ENCODE data around the gene POU6F2.

The POU6F2 gene

GRCh38 chr7:39195967-39196366 lies 218.3 kb downstream of the POU6F2 start:
- TF ChIP-seq, protein P1, sequence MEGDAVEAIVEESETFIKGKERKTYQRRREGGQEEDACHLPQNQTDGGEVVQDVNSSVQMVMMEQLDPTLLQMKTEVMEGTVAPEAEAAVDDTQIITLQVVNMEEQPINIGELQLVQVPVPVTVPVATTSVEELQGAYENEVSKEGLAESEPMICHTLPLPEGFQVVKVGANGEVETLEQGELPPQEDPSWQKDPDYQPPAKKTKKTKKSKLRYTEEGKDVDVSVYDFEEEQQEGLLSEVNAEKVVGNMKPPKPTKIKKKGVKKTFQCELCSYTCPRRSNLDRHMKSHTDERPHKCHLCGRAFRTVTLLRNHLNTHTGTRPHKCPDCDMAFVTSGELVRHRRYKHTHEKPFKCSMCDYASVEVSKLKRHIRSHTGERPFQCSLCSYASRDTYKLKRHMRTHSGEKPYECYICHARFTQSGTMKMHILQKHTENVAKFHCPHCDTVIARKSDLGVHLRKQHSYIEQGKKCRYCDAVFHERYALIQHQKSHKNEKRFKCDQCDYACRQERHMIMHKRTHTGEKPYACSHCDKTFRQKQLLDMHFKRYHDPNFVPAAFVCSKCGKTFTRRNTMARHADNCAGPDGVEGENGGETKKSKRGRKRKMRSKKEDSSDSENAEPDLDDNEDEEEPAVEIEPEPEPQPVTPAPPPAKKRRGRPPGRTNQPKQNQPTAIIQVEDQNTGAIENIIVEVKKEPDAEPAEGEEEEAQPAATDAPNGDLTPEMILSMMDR (IDR thresholded peaks at IDR 0.05; ENCODE audit: low read depth, low read length) = no peak
- H3K4me3 ChIP-seq (ENCODE audit: low read depth, low read length) = no peak overlapping the region

DNA sequence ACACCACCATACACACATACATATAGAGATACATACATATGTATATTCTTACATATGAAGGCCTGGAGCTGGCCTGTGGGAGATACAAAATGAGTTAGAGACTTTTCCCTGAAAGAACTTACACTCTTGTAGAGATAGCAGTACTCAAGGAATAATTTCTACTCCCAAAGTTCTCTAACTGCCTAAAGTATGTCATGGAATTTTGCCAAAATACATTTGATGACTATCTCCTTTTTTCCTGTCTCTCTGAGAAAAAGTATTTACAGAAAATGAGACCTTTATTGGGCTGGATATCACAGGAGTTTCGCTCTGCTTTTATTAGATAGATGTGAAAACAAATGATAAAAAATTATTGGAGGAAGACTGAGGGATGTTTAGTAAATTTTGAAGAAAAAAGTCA lies 220.1 kb downstream of the POU6F2 start:
- TF ChIP-seq, protein P1 (IDR thresholded peaks at IDR 0.05; ENCODE audit: low read depth, low read length) = no peak

DNA sequence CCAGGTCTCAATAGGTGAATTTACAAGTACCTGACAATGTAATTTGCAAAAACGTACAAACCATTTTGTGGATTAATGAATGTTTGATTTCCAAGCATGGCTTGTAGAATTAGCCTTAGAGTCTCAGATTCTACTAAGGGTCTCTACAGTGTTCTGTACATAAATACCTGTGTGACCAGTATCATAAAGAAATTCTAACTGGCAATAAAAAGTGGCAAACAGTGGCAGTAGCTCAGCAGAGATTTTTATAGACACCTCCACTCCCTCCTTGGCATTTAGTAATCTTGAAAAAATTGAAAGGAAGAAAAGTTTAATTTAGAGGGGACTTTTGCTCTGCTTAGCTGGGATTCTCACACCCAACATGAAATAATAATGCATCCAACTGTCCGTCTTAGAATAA lies 220.8 kb downstream of the POU6F2 start:
- TF ChIP-seq, protein P1 (IDR thresholded peaks at IDR 0.05; ENCODE audit: low read depth, low read length) = no peak
- H3K4me3 ChIP-seq (ENCODE audit: low read depth, low read length) = no peak overlapping the region

More for the DNA sequence above, 220.1 kb downstream of the POU6F2 start:
- no peak overlapping the region for H3K4me3 ChIP-seq (ENCODE audit: low read depth, low read length)

GRCh38 chr7:39199006-39199405 lies 221.3 kb downstream of the POU6F2 start:
- TF ChIP-seq, protein P1 (IDR thresholded peaks at IDR 0.05; ENCODE audit: low read depth, low read length) = no peak
- no peak overlapping the region for H3K4me3 ChIP-seq (ENCODE audit: low read depth, low read length)

- no peak overlapping the region for H3K4me3 ChIP-seq (ENCODE audit: low read depth, low read length)
- TF ChIP-seq, protein P1 (IDR thresholded peaks at IDR 0.05; ENCODE audit: low read depth, low read length) = no peak
Measured at GRCh38 chr7:39199951-39200350, 222.2 kb downstream of the POU6F2 start.

- H3K4me3 ChIP-seq (ENCODE audit: low read depth, low read length) = no peak overlapping the region
- TF ChIP-seq, protein P1 (IDR thresholded peaks at IDR 0.05; ENCODE audit: low read depth, low read length) = no peak
Measured at GRCh38 chr7:39202041-39202440, 224.3 kb downstream of the POU6F2 start.

DNA sequence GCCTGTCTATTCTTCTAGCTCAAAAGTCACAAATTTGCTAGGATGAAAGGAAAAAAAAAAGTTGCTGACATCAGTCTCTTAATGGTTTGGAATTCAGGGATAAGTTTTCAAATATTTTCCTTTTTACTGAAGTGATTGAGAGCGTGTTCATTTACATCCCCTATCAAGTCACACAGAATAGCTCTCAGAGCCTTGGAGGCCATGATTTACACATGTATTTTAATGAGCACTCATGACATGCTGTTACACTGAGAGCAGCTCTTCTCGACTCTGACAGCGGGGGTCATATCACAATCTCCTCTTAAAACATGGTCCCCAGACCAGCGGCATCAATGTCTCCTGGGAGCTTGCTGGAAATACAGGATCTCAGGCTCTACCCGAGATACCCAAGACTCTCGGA lies 232.7 kb downstream of the POU6F2 start:
- TF ChIP-seq, protein P1 (IDR thresholded peaks at IDR 0.05; ENCODE audit: low read depth, low read length) = no peak
- H3K4me3 ChIP-seq (ENCODE audit: low read depth, low read length) = no peak overlapping the region

Data from WI38 (cell line).